HG02840 (cell line): Measurements from ENCODE around the gene MAP7D1.

ENCODE experiments used
- ATAC-seq: cut with Tn5 transposase; IDR thresholded peaks from one replicate; pipeline ENCODE4 v1.9.1; 2021; ENCODE audit warnings: mild to moderate bottlenecking, moderate library complexity, moderate number of reproducible peaks; ENCODE audit not compliant: unreplicated experiment, low FRiP score

The MAP7D1 gene

DNA sequence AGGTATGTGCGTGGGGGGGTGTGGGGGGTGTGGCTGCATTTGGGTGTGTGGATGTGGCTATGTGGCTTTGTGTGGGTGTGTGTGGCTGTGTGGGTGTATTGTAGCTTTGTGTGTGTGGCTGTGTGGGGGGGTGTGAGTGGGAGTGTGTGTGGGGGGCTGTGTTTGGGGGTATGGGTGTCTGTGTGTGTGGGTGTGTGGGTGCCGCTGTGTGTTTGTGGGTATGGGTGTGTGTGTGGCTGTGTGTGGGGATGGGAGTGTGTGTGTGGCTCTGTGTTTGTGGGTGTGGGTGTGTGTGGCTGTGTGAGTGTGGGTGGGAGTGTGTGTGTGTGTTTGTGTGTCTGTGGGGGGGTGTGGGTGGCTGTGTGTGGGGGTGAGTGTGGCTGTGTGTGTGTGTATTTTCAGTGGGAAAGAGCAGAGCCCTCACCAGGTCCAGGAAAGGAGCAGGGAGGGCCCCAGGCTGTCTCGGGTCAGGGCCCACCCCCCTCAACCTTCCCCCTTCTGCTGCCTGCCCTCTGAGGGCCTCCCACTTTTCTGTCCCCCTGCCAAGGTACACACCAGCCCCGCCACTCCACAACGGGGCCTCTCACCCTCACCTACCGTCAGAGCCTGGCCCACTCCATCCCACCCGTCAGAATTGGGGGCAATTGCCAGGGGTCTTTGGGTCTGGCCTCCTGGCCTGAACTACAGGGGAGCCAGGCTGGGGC is 29.0 kb upstream of the MAP7D1 start:
- no peak for ATAC-seq

DNA sequence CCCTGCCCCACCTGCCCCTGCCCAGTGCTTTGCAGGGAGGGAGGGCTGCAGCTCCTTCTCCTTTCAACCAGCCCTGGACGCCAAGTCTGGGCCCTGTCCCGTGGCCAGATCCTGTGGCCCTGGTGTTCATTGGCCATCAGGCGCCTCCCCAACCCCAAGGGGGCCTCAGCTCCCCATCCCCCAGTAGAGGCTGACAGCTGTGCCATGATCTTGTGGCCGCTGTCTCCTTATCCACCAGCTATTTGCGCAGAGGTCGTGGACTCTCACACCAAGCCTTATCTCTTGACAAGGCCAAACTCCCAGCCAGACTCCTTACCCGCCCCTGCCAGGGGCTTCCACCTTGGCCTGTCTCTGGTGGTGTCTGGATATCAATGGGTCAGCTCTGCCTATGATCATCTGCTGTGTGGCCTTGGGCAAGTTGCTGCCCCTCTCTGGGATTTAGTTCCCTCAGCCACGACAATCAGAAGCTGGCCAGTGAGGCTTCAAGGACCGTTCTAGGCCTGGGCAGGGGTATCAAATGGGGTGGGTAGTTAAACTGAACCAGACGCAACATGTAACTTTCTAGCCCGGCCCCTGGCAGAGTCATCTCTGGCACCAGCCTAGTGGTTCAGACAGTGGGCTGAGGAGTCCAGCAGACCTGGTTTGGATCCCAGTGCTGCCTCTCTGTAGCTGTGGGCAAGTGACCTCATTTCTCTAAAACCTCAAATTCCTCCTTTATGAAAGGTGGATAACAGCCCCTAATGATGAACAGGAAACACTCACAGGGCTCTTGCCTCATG is 27.6 kb upstream of the MAP7D1 start:
- ATAC-seq, result no peak

DNA sequence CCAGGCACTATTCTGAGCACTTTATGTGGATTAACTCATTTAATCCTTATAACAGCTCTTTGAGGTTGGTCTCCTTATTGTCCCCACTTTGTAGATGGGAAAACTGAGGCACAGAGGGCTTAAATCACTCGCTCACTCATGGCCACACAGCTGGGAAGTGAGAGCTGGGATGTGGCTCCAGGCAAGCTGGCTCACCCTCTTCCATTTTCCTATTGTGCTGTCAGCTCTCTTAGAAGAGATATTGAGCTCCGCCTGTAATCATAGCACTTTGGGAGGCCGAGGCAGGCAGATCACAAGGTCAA is 27.1 kb upstream of the MAP7D1 start:
- ATAC-seq, result no peak

DNA sequence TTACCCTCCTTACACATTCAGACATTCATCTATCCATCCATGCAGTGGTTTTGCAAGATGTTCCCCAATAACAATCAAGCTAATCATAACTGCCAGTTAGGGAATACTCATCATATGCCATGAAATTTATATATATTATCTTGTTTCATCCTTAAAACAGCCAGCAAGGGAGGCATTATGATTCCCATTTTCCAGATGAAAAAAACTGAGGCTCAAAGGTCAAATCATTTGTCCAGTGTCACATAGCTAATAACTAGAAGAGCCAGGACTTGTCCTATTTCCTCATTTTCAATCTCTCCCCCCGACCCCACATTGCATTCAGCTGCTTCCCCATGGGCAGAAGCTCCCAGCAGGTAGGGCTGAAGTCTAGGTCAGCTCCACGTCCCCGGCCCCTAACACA is 23.9 kb upstream of the MAP7D1 start:
- no peak for ATAC-seq

DNA sequence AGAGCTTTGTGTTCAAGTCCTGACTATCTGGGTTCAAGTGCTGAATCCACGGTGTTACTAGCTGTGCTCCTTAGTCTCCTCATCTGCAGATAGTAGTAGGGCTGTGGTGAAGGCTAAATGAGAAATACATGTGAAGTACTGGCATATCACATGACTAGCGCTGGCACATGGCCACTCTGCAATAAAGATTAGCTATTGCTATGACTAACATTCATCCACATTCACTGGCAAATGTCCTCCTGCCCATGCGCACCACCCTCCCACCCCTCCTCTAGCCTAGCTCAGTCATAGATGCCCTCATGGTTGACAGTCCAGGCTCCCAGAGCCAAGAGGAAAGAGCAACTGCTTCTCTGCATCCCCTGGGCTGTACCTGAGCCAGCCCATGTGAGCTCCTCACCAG is 22.5 kb upstream of the MAP7D1 start:
- ATAC-seq, result no peak

DNA sequence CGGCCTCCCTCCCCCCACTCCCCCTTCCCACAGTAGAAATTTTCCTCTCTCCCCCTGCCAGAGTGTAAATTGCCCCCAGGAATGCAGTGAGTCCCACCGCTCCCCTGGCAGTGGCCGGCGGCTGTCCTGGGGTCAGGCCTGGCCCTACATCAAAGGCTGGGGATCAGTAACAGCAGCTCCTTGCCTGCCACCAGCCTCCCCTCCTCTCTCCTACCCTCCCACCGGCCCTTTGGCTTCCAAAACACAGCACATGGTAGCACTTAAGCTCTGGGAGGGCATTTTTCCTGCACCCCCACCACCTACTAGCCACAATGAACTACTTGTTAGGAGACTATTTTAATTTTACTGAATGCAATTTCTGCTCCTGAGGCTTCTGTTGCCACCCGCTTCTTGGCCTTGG is 21.9 kb upstream of the MAP7D1 start:
- ATAC-seq, result no peak

DNA sequence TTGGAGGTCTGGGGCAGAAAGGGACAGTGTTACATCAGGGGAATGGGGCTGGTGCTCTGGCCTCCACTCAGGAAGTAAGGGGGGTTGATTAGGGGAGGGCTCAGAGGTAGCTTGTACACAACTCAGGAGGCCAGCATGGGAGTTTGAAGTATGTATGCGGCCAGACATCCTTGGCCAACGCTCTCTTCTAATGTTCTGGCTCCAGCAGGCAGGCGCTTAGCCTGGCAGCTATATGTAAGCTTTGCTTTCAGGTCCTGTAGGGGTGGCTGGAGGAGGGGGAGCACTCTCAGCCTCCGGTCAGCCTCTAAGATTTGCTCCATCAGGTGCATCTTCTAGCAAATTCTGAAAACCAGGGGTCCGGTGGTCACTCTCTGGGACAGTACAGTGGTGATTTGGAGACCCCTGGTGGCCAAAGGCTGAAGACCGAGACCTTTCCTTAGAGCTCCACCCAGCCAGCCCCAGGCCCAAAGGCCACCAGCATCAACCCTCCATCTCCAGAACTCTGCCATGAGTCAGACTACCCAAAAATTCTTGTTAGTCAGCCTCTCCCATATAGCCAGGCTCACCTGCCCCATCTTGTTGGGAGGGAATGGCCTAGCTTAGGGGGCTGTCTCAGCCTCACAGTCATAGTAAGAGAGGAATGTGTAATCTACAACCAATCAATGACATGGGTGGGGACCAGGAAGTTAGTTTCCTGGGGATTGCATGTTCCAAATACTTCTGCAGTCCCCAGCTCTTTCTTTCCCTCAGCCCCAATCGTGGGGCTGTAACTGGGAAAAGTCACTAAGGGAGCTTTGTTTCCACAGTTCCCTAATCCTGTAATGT is 21.2 kb upstream of the MAP7D1 start:
- ATAC-seq, result no peak

DNA sequence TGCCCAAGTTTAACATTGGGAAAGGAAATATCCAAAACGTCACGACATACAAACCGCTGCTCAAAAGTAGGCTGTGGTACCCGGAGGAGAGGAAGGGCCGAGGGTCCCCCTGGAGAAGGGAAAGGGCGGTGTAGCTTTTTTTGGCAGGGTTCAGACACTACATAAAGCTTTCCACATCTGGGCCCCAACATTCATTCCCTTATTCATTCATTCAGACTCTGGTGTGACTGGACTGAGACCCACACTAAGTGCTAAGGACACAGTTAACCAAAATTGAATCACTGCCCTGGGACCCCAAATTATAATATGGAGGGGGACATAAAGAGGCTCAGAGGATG is 20.7 kb upstream of the MAP7D1 start:
- no peak for ATAC-seq

DNA sequence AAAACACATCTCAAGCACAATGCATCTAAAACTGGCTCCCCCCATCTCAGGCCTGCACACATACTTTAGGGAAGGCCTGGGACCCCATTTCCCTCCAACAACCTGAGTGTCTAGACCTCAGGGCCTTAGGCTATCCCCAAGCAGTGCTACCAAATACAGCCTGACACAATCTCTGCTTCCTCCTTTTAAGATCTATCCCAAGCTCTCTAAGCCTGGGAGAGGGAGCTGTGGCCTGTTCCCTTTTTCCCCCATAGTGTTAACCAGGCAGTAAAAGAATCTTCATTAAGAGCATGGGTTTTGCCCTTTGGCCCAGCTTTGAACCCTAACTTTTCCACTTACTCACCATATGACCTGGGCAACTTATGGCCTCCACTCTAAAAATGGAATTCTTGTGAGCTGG is 20.2 kb upstream of the MAP7D1 start:
- ATAC-seq, result no peak

DNA sequence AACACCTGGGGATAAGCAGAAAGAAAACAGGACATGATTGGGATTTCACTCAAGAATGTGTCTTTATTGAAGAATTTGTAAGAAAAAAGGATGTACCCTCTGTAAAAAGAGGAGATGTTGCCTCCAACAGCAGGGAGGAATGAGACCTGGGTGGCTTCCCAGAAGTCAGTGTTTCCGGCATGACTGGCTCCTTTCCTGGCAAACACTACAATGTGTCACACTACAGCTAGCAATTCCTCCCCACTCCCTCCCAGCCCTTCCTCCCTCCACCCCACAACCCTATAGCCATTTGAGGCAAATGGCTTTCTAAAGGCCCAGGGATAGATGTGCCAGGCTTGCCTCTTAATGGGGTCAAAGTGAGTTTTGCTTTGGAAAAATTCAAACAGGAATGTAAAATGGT is 19.4 kb upstream of the MAP7D1 start:
- ATAC-seq, result no peak

DNA sequence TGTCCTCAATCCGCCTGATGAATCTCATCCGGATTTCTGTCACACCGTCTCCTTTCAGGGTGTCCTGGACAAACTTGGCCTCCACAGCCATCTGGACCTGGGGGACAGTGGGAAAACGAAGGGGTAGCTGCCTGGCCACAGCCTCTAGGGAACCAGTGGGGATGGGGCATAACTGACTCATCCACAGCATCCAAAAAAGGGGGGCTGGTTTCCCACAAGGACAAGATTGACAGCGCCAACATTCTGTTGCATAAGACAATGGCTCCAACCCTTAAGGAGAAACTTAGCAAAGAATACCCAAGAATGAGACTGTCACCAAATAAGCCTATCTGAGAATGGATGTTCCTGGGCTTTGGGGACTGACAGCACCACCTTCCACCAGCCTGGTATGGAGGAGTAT is 18.7 kb upstream of the MAP7D1 start:
- no peak for ATAC-seq

DNA sequence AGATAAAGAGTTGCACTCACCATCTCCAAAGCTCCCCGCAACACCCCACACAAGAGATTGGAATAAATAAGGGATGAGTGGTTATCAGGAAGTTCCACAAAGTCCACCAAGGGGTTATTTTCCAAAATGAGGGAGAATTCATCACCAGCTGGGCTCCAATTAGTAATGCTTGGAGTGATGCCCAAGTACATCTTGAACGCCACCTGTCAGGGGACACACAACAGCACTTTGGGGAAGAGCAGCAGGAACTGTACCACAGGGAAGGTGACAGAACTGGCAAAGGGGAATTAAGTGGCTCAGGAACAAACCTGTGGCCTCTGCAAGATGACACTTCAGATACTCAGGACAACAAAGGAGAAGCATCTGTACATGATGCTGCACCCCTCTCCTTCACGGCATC is 18.2 kb upstream of the MAP7D1 start:
- no peak for ATAC-seq

DNA sequence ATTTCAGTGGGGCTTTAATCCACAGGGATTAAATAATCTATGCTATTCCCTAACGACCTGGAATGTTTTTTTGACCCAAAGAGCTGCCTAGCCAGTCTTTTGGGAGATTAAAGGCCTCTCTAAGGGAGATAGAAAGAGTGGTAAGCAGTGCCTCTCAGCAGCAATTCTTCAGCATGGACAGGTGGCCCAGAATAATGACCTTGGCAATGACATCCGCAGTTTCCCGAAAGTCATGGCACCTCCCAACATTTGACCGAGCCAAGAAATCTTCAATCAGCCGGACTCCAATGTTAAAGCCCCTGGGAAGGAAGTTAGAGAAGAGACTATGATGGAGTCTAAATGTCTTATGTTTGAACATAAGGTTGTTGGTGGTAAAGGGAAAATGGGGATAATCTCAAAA is 16.4 kb upstream of the MAP7D1 start:
- no peak for ATAC-seq

DNA sequence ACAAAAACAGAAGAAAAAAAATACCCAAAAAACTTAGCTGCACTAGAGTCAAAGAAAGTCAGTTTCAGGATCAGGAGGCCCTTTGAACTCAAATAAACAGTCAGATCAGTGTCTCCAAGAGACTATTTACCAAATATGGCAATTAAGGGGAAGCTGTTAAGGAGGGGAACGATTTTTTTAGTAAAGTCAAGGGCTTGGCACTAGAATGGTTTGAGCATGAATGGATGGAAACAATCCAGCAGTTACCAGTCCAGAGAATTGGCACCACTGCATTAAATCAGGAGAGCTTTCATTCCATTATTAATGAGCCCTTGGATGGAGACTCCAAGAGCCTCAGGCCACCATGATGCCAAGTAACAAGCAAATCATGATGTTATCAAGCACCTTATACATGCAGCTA is 13.8 kb upstream of the MAP7D1 start:
- ATAC-seq, result no peak

DNA sequence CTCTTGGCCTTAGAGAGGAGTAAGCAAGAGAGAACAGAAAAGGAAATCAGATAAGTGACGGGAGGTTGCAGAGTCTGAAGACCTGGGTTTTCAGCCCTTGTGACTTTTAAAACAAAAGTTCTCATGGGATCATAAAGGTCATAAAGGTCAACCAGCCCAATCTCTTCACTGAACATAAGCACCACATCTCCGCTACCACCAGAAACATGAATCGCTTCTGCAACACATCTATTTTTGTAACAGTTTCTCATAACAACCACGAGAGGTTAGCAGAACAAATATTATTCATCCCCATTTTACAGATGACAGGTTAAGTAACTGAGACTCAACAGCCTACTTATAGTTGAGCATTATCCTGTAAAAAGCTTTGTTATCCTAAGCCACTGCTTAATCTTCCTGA is 12.5 kb upstream of the MAP7D1 start:
- no peak for ATAC-seq

DNA sequence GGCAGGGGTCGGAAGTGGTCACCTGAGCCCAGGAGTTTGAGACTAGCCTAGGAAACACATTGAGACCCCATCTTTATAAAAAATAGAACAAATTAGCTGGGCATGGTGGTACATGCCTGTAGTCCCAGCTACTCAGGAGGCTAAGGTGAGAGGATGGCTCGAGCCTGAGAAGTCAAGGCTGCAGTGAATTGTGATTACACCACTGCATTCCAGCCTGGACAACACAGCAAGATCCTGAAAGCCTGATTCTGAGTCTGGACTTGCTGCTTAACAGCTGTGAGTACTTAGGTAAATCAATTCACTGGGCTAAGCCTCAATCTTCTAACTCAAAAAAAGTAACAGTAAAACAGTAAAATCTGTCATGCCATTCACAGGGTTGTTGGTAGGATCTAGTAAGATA is 11.5 kb upstream of the MAP7D1 start:
- no peak for ATAC-seq

DNA sequence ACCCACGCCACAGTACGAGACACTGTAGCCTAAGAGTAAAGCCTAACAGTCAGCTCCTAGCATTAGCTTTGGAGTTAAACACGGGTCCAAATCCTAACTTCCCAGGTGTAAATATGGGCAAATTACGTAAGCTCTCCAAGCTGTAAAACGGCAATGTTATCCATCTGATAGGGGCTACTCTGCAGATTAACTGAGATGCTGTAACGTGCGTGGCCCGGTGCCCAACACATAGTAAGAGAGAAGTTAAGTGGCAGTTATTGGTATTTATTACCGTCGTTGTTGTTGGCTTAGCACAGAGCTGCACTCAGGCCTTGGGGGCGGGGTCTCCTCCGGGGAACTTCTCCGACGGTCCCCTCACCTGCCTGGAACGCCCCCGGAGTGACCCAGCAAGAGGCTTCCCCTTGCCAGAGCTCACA is 7.1 kb upstream of the MAP7D1 start:
- ATAC-seq, result no peak

DNA sequence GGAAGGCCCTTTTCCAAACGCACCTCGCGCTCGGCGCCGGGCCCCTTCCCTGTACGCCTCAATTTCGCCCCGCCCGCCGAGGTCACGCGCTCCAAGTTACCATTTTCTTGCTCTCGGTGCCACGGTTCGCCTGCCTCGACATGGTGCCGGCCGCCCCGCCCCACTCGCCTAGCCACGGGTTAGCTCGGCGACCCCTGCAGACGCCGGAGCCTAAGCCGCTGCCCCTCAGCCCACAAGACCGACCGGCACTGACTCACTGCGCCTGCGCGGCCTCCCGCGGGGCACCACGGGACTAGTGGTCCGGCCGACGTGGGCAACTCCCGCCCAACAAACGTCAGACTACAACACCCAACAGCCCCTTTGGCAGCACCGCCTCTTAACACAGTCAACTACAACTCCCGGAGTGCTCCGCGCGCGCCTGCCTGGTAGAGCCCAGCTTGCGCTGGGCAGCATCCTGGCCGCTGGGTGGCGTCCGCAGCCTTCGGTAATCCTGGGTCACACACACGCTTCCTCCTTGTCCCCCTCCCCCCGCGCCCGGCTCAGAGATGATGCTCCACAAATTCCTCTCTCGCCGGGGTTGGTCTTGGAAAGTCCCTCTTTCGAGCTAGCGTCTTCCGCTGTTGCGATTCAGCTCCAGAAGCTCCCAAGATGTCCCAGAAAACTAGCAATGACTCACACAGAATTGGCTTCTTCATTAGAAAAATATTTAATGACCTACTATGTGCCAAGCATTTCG is 6.6 kb upstream of the MAP7D1 start, which contains the start of gene TRAPPC3:
TSS of gene TRAPPC3 (minus strand) at position 250 of the 736 bp plus-strand sequence. CDS start at position 142, 108 bp downstream.
- peak; percentile 95 for ATAC-seq

DNA sequence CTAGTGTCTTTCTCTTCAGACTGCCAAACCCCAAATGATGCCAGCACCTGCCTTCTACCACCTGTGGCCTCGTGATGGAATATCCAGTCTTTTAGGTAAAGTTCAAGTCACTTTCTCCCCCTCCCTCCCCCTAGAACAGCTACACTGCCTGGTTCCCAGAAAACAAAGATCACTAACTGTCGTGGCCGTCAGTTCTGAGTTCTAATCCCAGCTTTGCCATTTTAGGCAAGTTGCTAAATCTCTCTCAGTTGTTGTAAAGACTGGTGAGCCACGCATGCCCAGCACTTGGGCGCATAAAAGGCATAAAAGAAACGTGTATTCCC is 6.0 kb upstream of the MAP7D1 start:
- ATAC-seq, result no peak

DNA sequence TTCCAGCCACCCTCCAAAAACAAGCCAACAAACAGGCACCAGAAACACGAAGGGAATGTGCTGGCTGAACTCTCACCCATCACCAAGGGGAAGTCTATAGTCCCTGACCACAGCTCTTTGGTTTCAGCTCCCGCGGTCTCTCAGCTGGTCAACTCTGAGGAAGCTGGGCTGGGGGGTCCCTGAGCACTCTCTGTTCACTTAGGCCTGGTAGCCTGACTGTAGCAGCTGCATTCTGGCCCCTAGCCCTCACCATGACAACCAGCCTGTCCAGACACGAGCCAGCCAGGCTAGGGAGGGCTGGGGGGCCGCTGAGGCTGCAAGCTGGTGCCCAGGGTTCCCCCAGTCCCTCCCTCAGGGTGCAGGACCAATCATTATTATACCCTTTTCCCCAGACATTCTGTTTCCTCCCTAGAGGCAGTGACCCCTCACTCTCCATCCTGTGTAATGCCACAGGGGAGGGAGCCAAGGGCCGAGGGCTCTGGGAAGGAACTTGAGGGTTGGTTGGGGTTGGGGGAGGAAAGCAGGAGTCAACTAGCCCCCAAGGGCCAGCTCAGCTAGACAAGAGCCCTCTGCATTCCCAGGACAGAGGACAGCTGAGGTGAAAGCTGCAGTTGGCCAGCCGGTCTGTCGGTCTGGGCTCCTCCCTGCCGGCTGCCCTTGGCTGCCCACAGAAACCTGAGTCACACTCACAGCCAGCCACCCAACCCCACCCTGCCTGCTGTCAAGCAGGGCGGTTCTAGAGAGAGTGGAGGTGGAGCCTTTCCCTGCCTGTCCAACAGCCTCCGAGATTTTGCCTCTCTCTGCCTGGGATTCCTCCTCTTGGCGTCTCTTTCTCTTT is 5.4 kb upstream of the MAP7D1 start:
- ATAC-seq, result no peak
